Liver (tissue), 9 donors: ENCODE measurements around the gene BRD3. TPM values are rescaled to one million over a fixed set of nuclear protein-coding genes. Genes with fewer than 3 reads are reported as not detected.

Experiments used
- DNase-seq: peaks from one replicate; pipeline ENCODE4 v3.0.0-alpha.2; 2017; ENCODE audit warnings: low spot score
- H3K27ac ChIP-seq, 2 donors: one replicate each; pipeline ENCODE4 v1.7.0; 2013; ENCODE audit warnings: inconsistent platforms in 2 of 2, low read length in 2 of 2, control low read depth in 1 of 2, low read depth in 1 of 2, mild to moderate bottlenecking in 1 of 2
- H3K27me3 ChIP-seq, 4 donors: one replicate each; pipeline versions ENCODE4 v1.6.1 to v1.7.0; 2013; ENCODE audit warnings: low read length in 3 of 4, inconsistent platforms in 1 of 4, mild to moderate bottlenecking in 1 of 4, moderate library complexity in 1 of 4; ENCODE audit not compliant: control insufficient read depth in 4 of 4, insufficient read depth in 4 of 4
- H3K36me3 ChIP-seq, 4 donors: one replicate each; pipeline versions ENCODE4 v1.6.1 to v1.7.0; 2013; ENCODE audit warnings: low read length in 3 of 4, mild to moderate bottlenecking in 3 of 4, low read depth in 1 of 4, moderate library complexity in 1 of 4; ENCODE audit not compliant: control insufficient read depth in 4 of 4, insufficient read depth in 3 of 4
- H3K4me1 ChIP-seq, 4 donors: one replicate each; pipeline versions ENCODE4 v1.6.1 to v1.7.0; 2013; ENCODE audit warnings: low read length in 3 of 4, mild to moderate bottlenecking in 3 of 4, moderate library complexity in 1 of 4; ENCODE audit not compliant: control insufficient read depth in 4 of 4, insufficient read depth in 4 of 4
- H3K4me3 ChIP-seq, 3 donors: one replicate each; pipeline versions ENCODE4 v1.6.1 to v1.7.0; 2013; ENCODE audit warnings: low read length in 3 of 3, control low read depth in 1 of 3, low read depth in 1 of 3, mild to moderate bottlenecking in 1 of 3
- H3K9ac ChIP-seq, 2 donors: one replicate each; pipeline ENCODE4 v1.7.0; 2013; ENCODE audit warnings: low read length in 2 of 2, mild to moderate bottlenecking in 2 of 2, moderate library complexity in 2 of 2, control low read depth in 1 of 2, low read depth in 1 of 2
- H3K9me3 ChIP-seq, 4 donors: one replicate each; pipeline versions ENCODE4 v1.6.1 to v1.7.0; 2013; ENCODE audit warnings: low read length in 3 of 4; ENCODE audit not compliant: control insufficient read depth in 4 of 4
- ATF3 ChIP-seq: IDR thresholded peaks from 2 replicates; pipeline ENCODE4 v1.6.1; 2016; ENCODE audit warnings: antibody characterized with exemption
- CTCF ChIP-seq: fragments of 150-350 bp; IDR thresholded peaks from 2 replicates; pipeline ENCODE4 v1.5.1; 2017; ENCODE audit warnings: improper control_type of control experiment, low read depth, low read length; ENCODE audit not compliant: missing input control
- EGR1 ChIP-seq, 2 donors: IDR thresholded peaks; 2 replicates each; pipeline ENCODE4 v1.6.1; 2016 to 2018; ENCODE audit warnings: antibody characterized with exemption in 2 of 2, low read depth in 2 of 2
- FOXA1 ChIP-seq: IDR thresholded peaks from 2 replicates; pipeline ENCODE4 v1.6.1; 2016; ENCODE audit warnings: antibody characterized with exemption
- FOXA2 ChIP-seq: IDR thresholded peaks from 2 replicates; pipeline ENCODE4 v1.6.1; 2016; ENCODE audit warnings: antibody characterized with exemption
- GABPA ChIP-seq, 2 donors: IDR thresholded peaks in 1 of 2; conservative IDR thresholded peaks in 1 of 2; 2 replicates each; pipeline ENCODE4 v1.6.1; 2016; ENCODE audit warnings: antibody characterized with exemption in 2 of 2, mild to moderate bottlenecking in 1 of 2, moderate library complexity in 1 of 2
- HNF4A ChIP-seq, 2 donors: conservative IDR thresholded peaks; 2 replicates each; pipeline ENCODE4 v1.6.1; 2016; ENCODE audit warnings: antibody characterized with exemption in 2 of 2, mild to moderate bottlenecking in 2 of 2
- HNF4G ChIP-seq: IDR thresholded peaks from 2 replicates; pipeline ENCODE4 v1.6.1; 2016; ENCODE audit warnings: antibody characterized with exemption
- JUND ChIP-seq, 2 donors: IDR thresholded peaks; 2 replicates each; pipeline ENCODE4 v1.6.1; 2016; ENCODE audit warnings: antibody characterized with exemption in 2 of 2
- MAX ChIP-seq: IDR thresholded peaks from 2 replicates; pipeline ENCODE4 v1.6.1; 2016; ENCODE audit warnings: antibody characterized with exemption
- NR2F2 ChIP-seq: IDR thresholded peaks from 2 replicates; pipeline ENCODE4 v1.6.1; 2016; ENCODE audit warnings: antibody characterized with exemption
- RAD21 ChIP-seq, 2 donors: IDR thresholded peaks; 2 replicates each; pipeline ENCODE4 v1.6.1; 2016; ENCODE audit warnings: antibody characterized with exemption in 2 of 2, mild to moderate bottlenecking in 2 of 2
- RXRA ChIP-seq, 2 donors: IDR thresholded peaks; 2 replicates each; pipeline ENCODE4 v1.6.1; 2017 to 2018; ENCODE audit warnings: antibody characterized with exemption in 2 of 2, mild to moderate bottlenecking in 1 of 2
- SP1 ChIP-seq: IDR thresholded peaks from 2 replicates; pipeline ENCODE4 v1.6.1; 2018; ENCODE audit warnings: antibody characterized with exemption, mild to moderate bottlenecking
- TAF1 ChIP-seq: conservative IDR thresholded peaks from 2 replicates; pipeline ENCODE4 v1.6.1; 2016; ENCODE audit warnings: antibody characterized with exemption, mild to moderate bottlenecking
- YY1 ChIP-seq: IDR thresholded peaks from 2 replicates; pipeline ENCODE4 v1.6.1; 2016; ENCODE audit warnings: antibody characterized with exemption, mild to moderate bottlenecking
- ZBTB33 ChIP-seq: IDR thresholded peaks from 2 replicates; pipeline ENCODE4 v1.6.1; 2016; ENCODE audit warnings: antibody characterized with exemption
- WGBS: extraction: QIAGEN DNeasy Blood & Tissue Kit; methylation state at CpG from one replicate; pipeline ENCODE4 v1.1.7; 2013; 5-methylcytosine and 5-hydroxymethylcytosine counted together
- polyA plus RNA-seq, 2 donors: library from polyadenylated mRNA; stranded (reverse) in 1 of 2; unstranded in 1 of 2; fragments of 200-250 nt in 1 of 2; fragments of >200 nt in 1 of 2; fragmentation: Nextera tagmentation in 1 of 2; extraction: Ambion mirVana in 1 of 2; gene quantifications; one replicate each; pipeline versions ENCODE4 v1.2.1 to v1.2.3, GENCODE V29; 2013 to 2015
- total RNA-seq, 2 donors: library from RNA; depleted of rRNA; stranded (reverse); fragments of >200 nt; gene quantifications; one replicate each; pipeline ENCODE4 v1.2.3, GENCODE V29; 2014
- TF ChIP-seq, protein P1 (sequence below): IDR thresholded peaks from 2 replicates; pipeline ENCODE4 v1.6.1; 2016; ENCODE audit warnings: antibody characterized with exemption, mild to moderate bottlenecking
- donor health status: healthy.
- donor health status: healthy.
- donor health status: healthy.
- donor health status: healthy.
- donor health status: healthy.

BRD3 gene
- total and polyA plus RNA-seq, 4 donors, result 7.2 to 17.7 (median 12.7) TPM

- no peak for DNase-seq
- Histone ChIP-seq H3K9ac (no peak overlapping the region), H3K27me3 (no peaks in the 10 kb centered on the region), H3K4me3 (no peak overlapping the region), H3K9me3 (no peaks in the 10 kb centered on the region), H3K4me1 (peaks cover 36 to 82% (median 62%) of the 10 kb centered on the region in 4 donors), H3K27ac (peak overlapping the region; percentile 75 to 82), H3K36me3 (peaks cover 0 to 10% (median 4%) of the 10 kb centered on the region in 4 donors)
- WGBS, result 10% methylated on average over 13 of the region's 13 CpGs
- TF ChIP-seq ATF3 (no peak), RXRA (IDR thresholded peaks at IDR 0.05) (peak; percentile 42 to 74), FOXA1 (peak; percentile 35), YY1 (peak; percentile 93), RAD21 (IDR thresholded peaks at IDR 0.05) (peak in 1 of 2 donors; percentile 32), HNF4G (no peak), HNF4A (conservative IDR thresholded peaks at IDR 0.05) (peak; percentile 60 to 75), GABPA (IDR thresholded peaks at IDR 0.05 in 1 of 2, conservative IDR thresholded peaks at IDR 0.05 in 1 of 2) (no peak), FOXA2 (no peak), CTCF (peak; percentile 10), EGR1 (IDR thresholded peaks at IDR 0.05; ENCODE audit: low read depth in 2 of 2) (peak in 1 of 2 donors; percentile 10), NR2F2 (peak; percentile 28), ZBTB33 (no peak), MAX (peak; percentile 71), TAF1 (no peak), SP1 (peak; percentile 73), JUND (IDR thresholded peaks at IDR 0.05) (peak in 1 of 2 donors; percentile 41)
- TF ChIP-seq, protein P1, sequence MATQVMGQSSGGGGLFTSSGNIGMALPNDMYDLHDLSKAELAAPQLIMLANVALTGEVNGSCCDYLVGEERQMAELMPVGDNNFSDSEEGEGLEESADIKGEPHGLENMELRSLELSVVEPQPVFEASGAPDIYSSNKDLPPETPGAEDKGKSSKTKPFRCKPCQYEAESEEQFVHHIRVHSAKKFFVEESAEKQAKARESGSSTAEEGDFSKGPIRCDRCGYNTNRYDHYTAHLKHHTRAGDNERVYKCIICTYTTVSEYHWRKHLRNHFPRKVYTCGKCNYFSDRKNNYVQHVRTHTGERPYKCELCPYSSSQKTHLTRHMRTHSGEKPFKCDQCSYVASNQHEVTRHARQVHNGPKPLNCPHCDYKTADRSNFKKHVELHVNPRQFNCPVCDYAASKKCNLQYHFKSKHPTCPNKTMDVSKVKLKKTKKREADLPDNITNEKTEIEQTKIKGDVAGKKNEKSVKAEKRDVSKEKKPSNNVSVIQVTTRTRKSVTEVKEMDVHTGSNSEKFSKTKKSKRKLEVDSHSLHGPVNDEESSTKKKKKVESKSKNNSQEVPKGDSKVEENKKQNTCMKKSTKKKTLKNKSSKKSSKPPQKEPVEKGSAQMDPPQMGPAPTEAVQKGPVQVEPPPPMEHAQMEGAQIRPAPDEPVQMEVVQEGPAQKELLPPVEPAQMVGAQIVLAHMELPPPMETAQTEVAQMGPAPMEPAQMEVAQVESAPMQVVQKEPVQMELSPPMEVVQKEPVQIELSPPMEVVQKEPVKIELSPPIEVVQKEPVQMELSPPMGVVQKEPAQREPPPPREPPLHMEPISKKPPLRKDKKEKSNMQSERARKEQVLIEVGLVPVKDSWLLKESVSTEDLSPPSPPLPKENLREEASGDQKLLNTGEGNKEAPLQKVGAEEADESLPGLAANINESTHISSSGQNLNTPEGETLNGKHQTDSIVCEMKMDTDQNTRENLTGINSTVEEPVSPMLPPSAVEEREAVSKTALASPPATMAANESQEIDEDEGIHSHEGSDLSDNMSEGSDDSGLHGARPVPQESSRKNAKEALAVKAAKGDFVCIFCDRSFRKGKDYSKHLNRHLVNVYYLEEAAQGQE, result no peak
Measured at GRCh38 chr9:134055981-134056461, 11.8 kb downstream of the BRD3 start.
